Activated CD8-positive, alpha-beta memory T cell treated with anti-CD3 and anti-CD28 coated beads, Interleukin-2, amount 10 ng/mL, durations not matched to agents 7 days and 5 days (primary cell): ENCODE results near the gene CGB3. TPM values are rescaled to one million over a fixed set of nuclear protein-coding genes. Genes with fewer than 3 reads are reported as not detected.

Experiments
- ATAC-seq: fragments of 150-1000 bp; cut with Tn5 transposase; one replicate; pipeline ENCODE4 v1.10.0; 2021; ENCODE audit warnings: moderate library complexity
- CTCF ChIA-PET: fragments of 350-600 bp; sonication (Branson Sonifier 250); formaldehyde crosslinking; loops from one replicate; lab custom pipeline; 2021; ENCODE audit warnings: antibody characterized with exemption; lab: Charles Lee
- DNase-seq: peaks from one replicate; pipeline ENCODE4 v3.0.0-alpha.2; 2020
- H3K27ac Mint-ChIP-seq: one replicate; pipeline ENCODE4 v1.8.0; 2021; ENCODE audit warnings: mild to moderate bottlenecking, mixed read lengths
- H3K27me3 Mint-ChIP-seq: one replicate; pipeline ENCODE4 v1.8.0; 2021; ENCODE audit warnings: mixed read lengths
- H3K36me3 Mint-ChIP-seq: one replicate; pipeline ENCODE4 v1.8.0; 2021; ENCODE audit warnings: mild to moderate bottlenecking, mixed read lengths
- H3K4me1 Mint-ChIP-seq: one replicate; pipeline ENCODE4 v1.8.0; 2021; ENCODE audit warnings: mixed read lengths
- H3K4me3 Mint-ChIP-seq: one replicate; pipeline ENCODE4 v1.8.0; 2021; ENCODE audit warnings: mild to moderate bottlenecking, moderate library complexity, mixed read lengths
- H3K9me3 Mint-ChIP-seq: one replicate; pipeline ENCODE4 v1.8.0; 2022; ENCODE audit warnings: low read depth, mixed read lengths
- total RNA-seq, 2 experiments: library from RNA; stranded (reverse); gene quantifications; one replicate each; pipeline ENCODE4 v1.2.3, GENCODE V29; 2021

Gene CGB3
- total RNA-seq, 2 experiments from 2014 or later: not detected

DNA sequence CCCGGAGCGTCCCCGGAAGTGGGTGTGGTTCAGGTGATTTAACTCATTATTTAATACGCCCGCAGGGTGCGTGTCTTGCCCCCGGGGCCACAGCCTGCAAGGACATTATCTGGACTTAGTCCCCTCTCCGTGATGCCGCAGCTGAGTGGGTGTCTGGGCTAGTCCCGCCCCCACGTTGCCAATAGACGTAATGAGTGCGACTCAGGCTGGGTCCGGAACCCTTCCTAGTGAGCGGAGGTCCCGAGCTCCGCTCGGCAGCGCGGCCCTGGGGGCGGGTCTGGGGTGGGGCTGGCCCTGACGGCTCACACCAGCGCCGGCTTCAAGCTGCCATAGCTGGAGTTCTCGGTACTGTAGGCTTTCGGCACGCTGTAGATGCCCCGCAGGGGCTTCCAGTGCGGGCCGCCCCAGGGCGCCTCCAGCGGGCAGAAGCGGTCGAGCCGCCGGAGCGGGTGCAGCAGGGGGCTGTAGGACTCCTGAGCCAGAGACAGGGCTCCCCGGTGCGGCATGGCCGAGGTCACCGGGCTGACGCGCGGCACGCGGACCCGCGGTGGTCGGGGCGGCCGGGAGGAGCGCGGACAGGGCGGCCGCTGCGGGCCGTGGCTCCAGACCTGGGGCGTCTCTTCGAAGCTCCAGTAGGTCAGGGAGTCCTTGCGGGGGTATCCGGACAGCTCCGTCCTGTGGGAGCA, 6.3 kb downstream of the CGB3 start:
- Mint-ChIP-seq H3K36me3 (peaks cover 2% of the 10 kb centered on the region), H3K9me3 (no peaks in the 10 kb centered on the region), H3K4me3 (peak overlapping the region; percentile 65), H3K4me1 (peaks cover 34% of the 10 kb centered on the region), H3K27me3 (peaks cover 14% of the 10 kb centered on the region), H3K27ac (no peak overlapping the region)
- ATAC-seq: peak; percentile 87
- DNase-seq: peak; percentile 79
- CTCF ChIA-PET: interaction anchor here (0.7 to 5.6 kb wide), 10 partner anchors 9 to 96 kb away, joined by 3 to 47 read pairs (median 4); partner anchors contain the start of genes GYS1, LIN7B and RUVBL2

DNA sequence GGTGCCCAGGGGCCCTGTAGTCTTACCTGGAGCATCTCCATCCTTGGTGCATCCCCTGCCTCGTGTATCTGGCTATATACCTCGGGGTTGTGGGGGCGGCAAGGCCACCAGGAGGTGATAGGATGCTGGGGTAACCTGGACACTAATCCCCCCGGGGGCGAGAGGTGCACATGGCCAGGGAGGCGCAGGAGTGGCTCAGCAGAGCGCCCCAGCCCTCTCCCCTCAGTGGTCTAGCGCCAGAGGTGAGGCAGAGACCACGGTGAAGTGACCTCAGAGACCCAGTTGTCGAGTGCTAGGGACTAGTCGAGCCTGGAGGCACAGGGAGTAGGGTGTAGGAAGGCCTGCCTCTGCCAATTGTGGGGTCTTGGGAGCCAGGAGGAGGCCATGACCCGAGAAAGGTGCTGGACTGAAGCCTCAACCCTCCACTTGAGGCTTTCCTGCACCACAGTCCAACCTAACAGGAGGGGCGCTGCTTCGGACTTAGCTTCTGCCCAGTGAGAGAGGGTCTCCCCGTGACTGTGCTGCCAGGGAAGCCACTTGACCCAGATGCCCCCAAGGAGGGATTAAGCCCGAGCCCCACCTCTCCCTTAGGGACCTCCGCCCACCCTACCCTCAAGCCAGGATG, 7.0 kb downstream of the CGB3 start, which contains the start of gene LHB:
Gene LHB, minus strand, starts transcription at position 51 of the 625 bp plus-strand sequence. Its CDS starts 10 bp downstream, at position 41.
- peaks cover 6% of the 10 kb centered on the region for H3K36me3 Mint-ChIP-seq
- CTCF ChIA-PET: interaction anchor here (0.7 to 5.6 kb wide), 7 partner anchors 8 to 51 kb away, joined by 3 to 47 read pairs (median 4); partner anchors contain the start of genes GYS1 and RUVBL2
- no peak for ATAC-seq

DNA sequence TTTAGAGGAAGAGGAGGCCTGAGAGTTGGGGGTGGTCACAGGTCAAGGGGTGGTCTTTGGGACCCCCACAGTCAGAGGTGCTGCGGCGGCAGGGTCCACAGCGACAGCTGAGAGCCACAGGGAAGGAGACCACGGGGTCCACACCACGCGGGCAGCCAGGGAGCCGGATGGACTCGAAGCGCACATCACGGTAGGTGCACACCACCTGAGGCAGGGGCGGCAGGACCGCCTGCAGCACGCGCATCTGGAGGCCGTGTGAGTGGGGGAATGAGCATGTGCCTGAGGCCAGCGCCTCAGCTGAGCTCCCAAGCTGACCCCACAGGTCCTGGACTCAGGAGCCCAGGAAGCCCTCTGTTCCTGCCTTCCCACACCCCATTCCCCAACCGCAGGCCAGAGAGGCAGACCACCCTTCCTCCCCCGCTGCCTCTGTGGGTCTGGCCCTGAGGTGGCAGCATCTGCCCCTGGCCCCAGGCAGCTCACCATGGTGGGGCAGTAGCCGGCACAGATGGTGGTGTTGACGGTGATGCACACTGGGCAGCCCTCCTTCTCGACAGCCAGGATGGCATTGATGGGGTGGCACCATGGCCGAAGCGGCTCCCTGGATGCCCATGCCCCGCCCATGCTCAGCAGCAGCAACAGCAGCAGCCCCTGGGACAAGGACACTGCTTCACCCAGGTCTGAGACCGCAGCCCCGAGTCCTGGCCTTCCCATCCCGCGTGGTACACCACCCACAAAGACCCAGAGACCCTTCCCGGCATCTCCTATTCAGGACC, 7.9 kb downstream of the CGB3 start:
- Mint-ChIP-seq H3K9me3 (no peaks in the 10 kb centered on the region), H3K4me1 (peaks cover 26% of the 10 kb centered on the region), H3K27ac (no peak overlapping the region), H3K27me3 (peaks cover 14% of the 10 kb centered on the region), H3K4me3 (no peak overlapping the region), H3K36me3 (peaks cover 6% of the 10 kb centered on the region)
- CTCF ChIA-PET: interaction anchor here (1.2 kb wide), 1 partner anchor 23 kb away, joined by 3 read pairs; the partner anchor contains the start of genes GYS1 and RUVBL2
- DNase-seq: no peak
- ATAC-seq: no peak

More for the DNA sequence above, 7.0 kb downstream of the CGB3 start, which contains the start of gene LHB:
- no peaks in the 10 kb centered on the region for H3K9me3 Mint-ChIP-seq
- H3K27ac Mint-ChIP-seq: no peak within 1 kb of the TSS
- peaks cover 34% of the 10 kb centered on the region for H3K4me1 Mint-ChIP-seq
- DNase-seq: no peak
- peak within 1 kb of the TSS; percentile 65 for H3K4me3 Mint-ChIP-seq
- H3K27me3 Mint-ChIP-seq: peaks cover 14% of the 10 kb centered on the region

- H3K27me3 Mint-ChIP-seq: peaks cover 6% of the 10 kb centered on the region
- CTCF ChIA-PET: no interaction called here
- ATAC-seq (no peak), DNase-seq (no peak)
- H3K27ac Mint-ChIP-seq: no peak overlapping the region
- peaks cover 9% of the 10 kb centered on the region for H3K36me3 Mint-ChIP-seq
- no peak overlapping the region for H3K4me3 Mint-ChIP-seq
- H3K4me1 Mint-ChIP-seq: peaks cover 15% of the 10 kb centered on the region
- H3K9me3 Mint-ChIP-seq: no peaks in the 10 kb centered on the region
These were observed 9.3 kb downstream of the CGB3 start for GRCh38 chr19:49014870-49015255.

DNA sequence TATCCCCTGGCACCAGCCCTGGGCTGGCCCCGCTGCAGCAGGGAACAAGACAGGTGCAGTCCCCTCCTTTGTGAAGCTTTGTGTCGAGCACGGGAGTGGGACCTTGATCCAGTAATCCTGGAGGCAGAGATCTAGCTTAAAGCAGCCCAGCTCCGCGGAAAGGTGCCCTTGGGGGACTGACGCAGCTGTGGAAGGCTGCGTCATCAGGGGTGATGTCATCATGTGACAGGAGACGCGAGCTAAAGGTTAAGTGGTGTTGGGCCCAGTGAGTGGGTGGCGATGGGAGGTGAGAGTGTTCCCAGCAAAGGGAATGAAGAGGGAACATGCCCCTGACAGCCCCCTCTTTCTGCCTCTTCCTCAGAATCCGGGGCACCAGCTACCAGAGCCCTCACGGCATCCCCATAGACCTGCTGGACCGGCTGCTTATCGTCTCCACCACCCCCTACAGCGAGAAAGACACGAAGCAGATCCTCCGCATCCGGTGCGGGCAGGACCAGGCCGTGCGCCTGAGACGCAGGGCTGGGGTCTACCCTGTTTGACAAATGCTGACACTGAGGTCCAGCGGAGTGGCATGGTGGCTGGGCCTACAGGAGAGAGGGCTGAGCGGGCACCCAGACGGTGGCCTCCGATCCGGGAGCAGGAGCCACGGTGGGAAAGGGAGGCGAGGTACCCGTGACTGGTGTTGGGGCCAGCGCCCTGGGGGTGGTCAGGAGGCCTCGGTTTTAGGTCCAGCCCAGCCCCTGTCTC, 9.8 kb downstream of the CGB3 start:
- H3K9me3 Mint-ChIP-seq: no peaks in the 10 kb centered on the region
- H3K27ac Mint-ChIP-seq: no peak overlapping the region
- ATAC-seq (no peak), DNase-seq (no peak)
- H3K4me3 Mint-ChIP-seq: no peak overlapping the region
- H3K36me3 Mint-ChIP-seq: peaks cover 11% of the 10 kb centered on the region
- H3K27me3 Mint-ChIP-seq: peaks cover 4% of the 10 kb centered on the region
- peaks cover 14% of the 10 kb centered on the region for H3K4me1 Mint-ChIP-seq
- CTCF ChIA-PET: interaction anchor here (1.3 to 2.6 kb wide), 2 partner anchors 14 to 21 kb away, joined by 4 to 14 read pairs; partner anchors contain the start of genes GYS1 and RUVBL2

GRCh38 chr19:49011194-49011593, 12.9 kb downstream of the CGB3 start:
- peaks cover 18% of the 10 kb centered on the region for H3K36me3 Mint-ChIP-seq
- no peak overlapping the region for H3K4me3 Mint-ChIP-seq
- ATAC-seq (no peak), DNase-seq (no peak)
- CTCF ChIA-PET: interaction anchor here (1.3 kb wide), 1 partner anchor 45 kb away, joined by 3 read pairs; no protein-coding TSS in a partner anchor
- H3K9me3 Mint-ChIP-seq: no peaks in the 10 kb centered on the region
- H3K4me1 Mint-ChIP-seq: no peaks in the 10 kb centered on the region
- H3K27ac Mint-ChIP-seq: no peak overlapping the region
- no peaks in the 10 kb centered on the region for H3K27me3 Mint-ChIP-seq

- no peaks in the 10 kb centered on the region for H3K9me3 Mint-ChIP-seq
- no peak overlapping the region for H3K27ac Mint-ChIP-seq
- H3K4me1 Mint-ChIP-seq: no peaks in the 10 kb centered on the region
- peaks cover 19% of the 10 kb centered on the region for H3K36me3 Mint-ChIP-seq
- CTCF ChIA-PET: interaction anchor here (0.8 to 4.1 kb wide), 3 partner anchors 12 to 272 kb away, joined by 3 to 25 read pairs (median 4); no protein-coding TSS in a partner anchor
- no peaks in the 10 kb centered on the region for H3K27me3 Mint-ChIP-seq
- no peak overlapping the region for H3K4me3 Mint-ChIP-seq
- DNase-seq: no peak
- ATAC-seq: no peak
These were observed 13.7 kb downstream of the CGB3 start for GRCh38 chr19:49010453-49010852.

- H3K27ac Mint-ChIP-seq: no peak overlapping the region
- peaks cover 25% of the 10 kb centered on the region for H3K36me3 Mint-ChIP-seq
- no peak overlapping the region for H3K4me3 Mint-ChIP-seq
- CTCF ChIA-PET: interaction anchor here (0.8 to 4.1 kb wide), 5 partner anchors 8 to 271 kb away, joined by 3 to 25 read pairs (median 4); partner anchors contain the start of genes GYS1 and RUVBL2
- ATAC-seq: no peak
- H3K9me3 Mint-ChIP-seq: no peaks in the 10 kb centered on the region
- no peaks in the 10 kb centered on the region for H3K27me3 Mint-ChIP-seq
- no peak for DNase-seq
- H3K4me1 Mint-ChIP-seq: no peaks in the 10 kb centered on the region
These were observed 14.3 kb downstream of the CGB3 start for GRCh38 chr19:49009828-49010227.

DNA sequence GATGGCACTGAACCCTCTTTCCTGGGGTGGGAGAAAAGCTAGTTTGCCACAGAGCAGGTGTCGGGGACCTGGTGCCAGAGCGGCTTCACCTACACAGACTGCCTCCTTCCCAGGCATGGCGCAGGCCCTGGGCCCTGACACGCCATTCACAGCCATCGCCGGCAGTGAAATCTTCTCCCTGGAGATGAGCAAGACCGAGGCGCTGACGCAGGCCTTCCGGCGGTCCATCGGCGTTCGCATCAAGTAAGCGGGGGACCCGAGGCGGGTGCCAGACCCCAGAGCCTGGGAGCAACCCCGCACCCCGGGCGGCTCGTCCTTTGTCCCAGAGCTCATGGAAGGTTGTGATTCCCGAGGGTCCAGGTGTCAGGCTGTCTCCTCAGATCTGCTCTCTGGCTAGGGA, 17.2 kb downstream of the CGB3 start:
- Mint-ChIP-seq H3K4me3 (no peak overlapping the region), H3K27ac (no peak overlapping the region), H3K4me1 (no peaks in the 10 kb centered on the region), H3K27me3 (no peaks in the 10 kb centered on the region), H3K36me3 (peaks cover 28% of the 10 kb centered on the region), H3K9me3 (no peaks in the 10 kb centered on the region)
- ATAC-seq: no peak
- CTCF ChIA-PET: interaction anchor here (2.0 to 4.1 kb wide), 2 partner anchors 8 to 108 kb away, joined by 4 to 25 read pairs; partner anchors contain the start of gene LIN7B
- DNase-seq: no peak

GRCh38 chr19:49004964-49005614, 19.0 kb downstream of the CGB3 start:
- Mint-ChIP-seq H3K27ac (no peak overlapping the region), H3K9me3 (no peaks in the 10 kb centered on the region), H3K36me3 (peaks cover 27% of the 10 kb centered on the region), H3K27me3 (no peaks in the 10 kb centered on the region), H3K4me1 (no peaks in the 10 kb centered on the region), H3K4me3 (no peak overlapping the region)
- DNase-seq: no peak
- ATAC-seq: no peak
- CTCF ChIA-PET: interaction anchor here (2.8 kb wide), 1 partner anchor 12 kb away, joined by 10 read pairs; the partner anchor contains the start of genes GYS1 and RUVBL2

DNA sequence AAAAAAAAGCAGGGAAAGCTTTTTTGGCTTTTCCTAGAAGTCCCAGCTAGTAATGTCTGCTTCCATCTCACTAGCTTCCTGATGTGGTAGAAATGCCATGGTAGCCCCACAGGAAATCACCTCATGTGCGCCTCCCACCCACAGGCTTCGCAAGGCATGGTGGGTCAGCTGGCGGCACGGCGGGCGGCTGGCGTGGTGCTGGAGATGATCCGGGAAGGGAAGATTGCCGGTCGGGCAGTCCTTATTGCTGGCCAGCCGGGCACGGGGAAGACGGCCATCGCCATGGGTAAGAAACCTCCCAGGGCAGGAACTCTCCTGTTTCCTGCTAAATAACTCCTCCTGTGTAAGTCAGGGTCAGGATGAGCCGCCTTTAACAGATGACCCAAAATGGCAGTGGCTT, 20.0 kb downstream of the CGB3 start:
- DNase-seq: no peak
- H3K4me3 Mint-ChIP-seq: no peak overlapping the region
- peaks cover 6% of the 10 kb centered on the region for H3K4me1 Mint-ChIP-seq
- no peak for ATAC-seq
- CTCF ChIA-PET: interaction anchor here (0.7 to 2.8 kb wide), 2 partner anchors 11 to 14 kb away, joined by 4 to 10 read pairs; partner anchors contain the start of genes GYS1 and RUVBL2
- H3K36me3 Mint-ChIP-seq: peaks cover 33% of the 10 kb centered on the region
- no peaks in the 10 kb centered on the region for H3K9me3 Mint-ChIP-seq
- no peaks in the 10 kb centered on the region for H3K27me3 Mint-ChIP-seq
- H3K27ac Mint-ChIP-seq: no peak overlapping the region
